H54 (cell line): ENCODE measurements around the gene PDE11A.
"Not testable (repeated sequence)": the region's sequence is repeated elsewhere in the genome, so short reads cannot be mapped to it uniquely, and the experiment has no call there.

ENCODE experiments used
- DNase-seq: peaks from one replicate; pipeline ENCODE4 v3.0.0; 2011; ENCODE audit warnings: low spot score, mixed read lengths; ENCODE audit not compliant: insufficient read length
- FAIRE-seq: peaks from 3 replicates; lab custom pipeline; 2011; peaks lifted over from hg19 to GRCh38; lab: Jason Lieb, UNC
- POLR2A ChIP-seq: IDR thresholded peaks from 2 replicates; pipeline ENCODE4 v1.6.1; 2011; ENCODE audit warnings: low read depth, mild to moderate bottlenecking, low read length

PDE11A gene

DNA sequence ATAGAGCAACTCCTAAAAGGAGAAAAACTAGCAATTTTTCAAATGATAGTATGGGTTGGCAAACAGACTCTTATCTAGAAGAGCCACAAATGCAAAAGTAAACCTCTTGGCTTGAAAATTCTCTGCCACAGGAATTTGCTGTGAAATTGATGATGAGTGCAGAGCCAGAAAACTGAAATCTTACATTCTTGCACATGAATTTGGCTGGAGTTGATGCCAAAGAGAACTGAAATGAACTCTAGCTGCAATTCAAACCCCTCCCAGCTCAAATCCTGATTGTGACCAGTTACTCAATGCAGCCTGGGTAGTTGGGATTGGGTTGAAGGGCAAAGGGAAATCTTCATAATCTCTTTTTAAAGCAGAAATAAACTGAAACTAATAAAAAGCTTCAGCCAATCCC, 266.6 kb downstream of the PDE11A start:
- no peak for DNase-seq
- FAIRE-seq, result no peak
- TF ChIP-seq POLR2A, result no peak

DNA sequence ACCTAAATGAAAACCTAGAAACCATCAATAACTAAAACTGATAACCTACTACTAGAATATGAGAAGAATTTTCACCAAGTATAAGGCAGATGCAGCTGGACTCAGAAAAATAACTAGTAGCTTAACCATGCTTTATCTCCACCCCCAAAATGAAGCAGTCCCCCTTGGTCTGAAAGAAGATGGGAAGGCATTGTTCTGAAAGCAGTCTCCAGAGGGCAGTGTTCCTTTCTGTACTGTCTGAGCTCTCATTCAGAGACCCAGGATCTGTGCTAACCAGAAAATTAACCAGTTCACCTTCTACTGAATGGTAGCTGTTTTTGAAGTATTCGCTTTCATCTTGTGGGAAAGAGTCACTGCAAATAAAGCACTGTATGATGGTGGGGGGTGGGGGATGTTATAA, 273.0 kb downstream of the PDE11A start:
- no peak for DNase-seq
- no peak for TF ChIP-seq POLR2A
- FAIRE-seq, result peak; percentile 20

- no peak for TF ChIP-seq POLR2A
- FAIRE-seq (no peak), DNase-seq (no peak)
These were observed 274.8 kb downstream of the PDE11A start for GRCh38 chr2:177797808-177798207.

- FAIRE-seq (no peak), DNase-seq (no peak)
- TF ChIP-seq POLR2A, result no peak
These were observed 275.7 kb downstream of the PDE11A start for GRCh38 chr2:177796654-177797415.

GRCh38 chr2:177796011-177796410, 276.6 kb downstream of the PDE11A start:
- no peak for DNase-seq
- no peak for TF ChIP-seq POLR2A
- FAIRE-seq, result no peak

GRCh38 chr2:177785143-177785542, 287.4 kb downstream of the PDE11A start:
- DNase-seq, FAIRE-seq: not testable (repeated sequence)

- DNase-seq, result no peak
- no peak for TF ChIP-seq POLR2A
- no peak for FAIRE-seq
These were observed 287.9 kb downstream of the PDE11A start for GRCh38 chr2:177784745-177785067.

- DNase-seq (no peak), FAIRE-seq (no peak)
- no peak for TF ChIP-seq POLR2A
These were observed 288.5 kb downstream of the PDE11A start for GRCh38 chr2:177783835-177784744.

- FAIRE-seq (no peak), DNase-seq (no peak)
- no peak for TF ChIP-seq POLR2A
These were observed 289.5 kb downstream of the PDE11A start for GRCh38 chr2:177783091-177783490.

DNA sequence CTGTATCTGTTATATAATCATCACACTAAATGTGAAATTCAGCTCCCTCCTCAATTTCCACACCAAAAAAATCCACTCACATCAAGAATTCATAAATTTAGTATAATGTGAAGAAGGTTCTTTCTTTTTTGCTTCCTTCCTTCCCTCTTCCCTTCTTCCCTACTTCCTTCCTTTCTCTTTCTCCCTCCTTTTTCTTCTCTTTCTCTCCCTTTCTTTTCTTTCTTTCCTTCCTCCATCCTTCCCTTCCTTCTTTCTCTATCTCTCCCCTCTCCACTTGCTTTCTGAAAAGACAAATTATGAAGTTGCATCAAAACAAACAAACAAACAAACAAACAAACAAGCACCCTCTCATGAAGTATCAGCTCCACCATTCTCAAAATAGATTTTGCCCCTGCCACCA, 290.0 kb downstream of the PDE11A start:
- DNase-seq (no peak), FAIRE-seq (no peak)
- TF ChIP-seq POLR2A, result no peak

DNA sequence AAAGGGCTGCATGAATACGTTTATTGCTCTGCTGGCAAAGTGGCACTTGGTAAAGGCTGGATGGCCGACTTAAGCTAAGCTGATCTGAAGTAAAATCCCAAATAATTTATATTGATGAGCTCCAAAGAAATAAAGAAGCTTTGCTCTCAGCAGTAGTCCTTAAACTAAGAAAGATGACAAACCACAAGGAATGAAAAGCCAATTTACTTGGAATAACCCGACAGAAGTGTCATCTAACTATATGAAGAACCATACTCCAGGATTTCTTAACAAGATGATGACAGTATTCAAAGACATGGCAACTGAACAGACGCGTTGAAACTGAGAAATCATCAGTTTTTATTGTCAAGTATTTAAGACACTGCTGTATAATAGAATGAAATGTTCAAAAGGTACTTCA, 294.1 kb downstream of the PDE11A start:
- DNase-seq, result no peak
- FAIRE-seq, result no peak
- no peak for TF ChIP-seq POLR2A

- no peak for TF ChIP-seq POLR2A
- FAIRE-seq, result no peak
- DNase-seq, result no peak
These were observed 300.0 kb downstream of the PDE11A start for GRCh38 chr2:177772529-177772928.

GRCh38 chr2:177771191-177771590, 301.4 kb downstream of the PDE11A start:
- DNase-seq (no peak), FAIRE-seq (no peak)
- TF ChIP-seq POLR2A, result no peak

GRCh38 chr2:177767768-177768167, 304.8 kb downstream of the PDE11A start:
- FAIRE-seq, result no peak
- no peak for TF ChIP-seq POLR2A
- DNase-seq, result no peak
